ENCODE measurements around the gene CACNG4. TPM values are rescaled to one million over a fixed set of nuclear protein-coding genes. Genes with fewer than 3 reads are reported as not detected.

CACNG4 gene
- polyA plus RNA-seq, 1 donor from 2014 or later: 32.9 TPM

GRCh38 chr17:67007266-67007665 is 42.8 kb downstream of the CACNG4 start:
- no peaks in the 10 kb centered on the region for H4K20me1 ChIP-seq (ENCODE audit: insufficient read depth)
- no peak overlapping the region for H3K4me2 ChIP-seq (ENCODE audit: low read length)
- H3K36me3 ChIP-seq (ENCODE audit: insufficient read depth, low read length): peaks cover 4% of the 10 kb centered on the region
- no peak overlapping the region for H3K4me3 ChIP-seq (ENCODE audit: low read length)
- H3F3A ChIP-seq (ENCODE audit: insufficient read depth, low read length, poor library complexity, severe bottlenecking): no peaks in the 10 kb centered on the region
- no peaks in the 10 kb centered on the region for H3K79me2 ChIP-seq (replicated peaks; ENCODE audit: insufficient read depth, low read length)
- TF ChIP-seq SMC3 (conservative IDR thresholded peaks at IDR 0.05; ENCODE audit: poor library complexity): no peak
- no peak for TF ChIP-seq MXI1 (conservative IDR thresholded peaks at IDR 0.05; ENCODE audit: poor library complexity, severe bottlenecking)
- no peak for TF ChIP-seq EP300 (conservative IDR thresholded peaks at IDR 0.05; ENCODE audit: poor library complexity, severe bottlenecking)
- no peak for TF ChIP-seq RAD21 (conservative IDR thresholded peaks at IDR 0.05)
- no peak for TF ChIP-seq POLR2AphosphoS5 (IDR thresholded peaks at IDR 0.05)
- TF ChIP-seq TAF1 (IDR thresholded peaks at IDR 0.05; ENCODE audit: low read depth): no peak
- TF ChIP-seq REST (IDR thresholded peaks at IDR 0.05; ENCODE audit: borderline replicate concordance): no peak
- TF ChIP-seq CTCF (IDR thresholded peaks at IDR 0.05; ENCODE audit: poor library complexity, severe bottlenecking): no peak
- TF ChIP-seq EZH2 (IDR thresholded peaks at IDR 0.05; ENCODE audit: borderline replicate concordance, insufficient read depth, low read length, poor library complexity, severe bottlenecking): no peak
- H3K9me2 ChIP-seq (ENCODE audit: insufficient read depth, low read length): no peaks in the 10 kb centered on the region
- no peak overlapping the region for H2AFZ ChIP-seq (ENCODE audit: low read depth, low read length)
- no peaks in the 10 kb centered on the region for H3K27me3 ChIP-seq (ENCODE audit: insufficient read depth, low read depth, low read length)
- H3K9me3 ChIP-seq (ENCODE audit: low read length): no peaks in the 10 kb centered on the region
- H3K27ac ChIP-seq (ENCODE audit: low read length): no peak overlapping the region
- no peak overlapping the region for H3K9ac ChIP-seq (ENCODE audit: low read length)

GRCh38 chr17:67008101-67008500 is 43.6 kb downstream of the CACNG4 start:
- TF ChIP-seq POLR2AphosphoS5 (IDR thresholded peaks at IDR 0.05) (no peak), EZH2 (IDR thresholded peaks at IDR 0.05; ENCODE audit: borderline replicate concordance, insufficient read depth, low read length, poor library complexity, severe bottlenecking) (no peak)
- no peak overlapping the region for H2AFZ ChIP-seq (ENCODE audit: low read depth, low read length)
- no peak overlapping the region for H3K4me2 ChIP-seq (ENCODE audit: low read length)
- H3K79me2 ChIP-seq (replicated peaks; ENCODE audit: insufficient read depth, low read length): no peaks in the 10 kb centered on the region
- no peak overlapping the region for H3K27ac ChIP-seq (ENCODE audit: low read length)
- H3K9me3 ChIP-seq (ENCODE audit: low read length): no peaks in the 10 kb centered on the region
- H3F3A ChIP-seq (ENCODE audit: insufficient read depth, low read length, poor library complexity, severe bottlenecking): no peaks in the 10 kb centered on the region
- H3K4me3 ChIP-seq (ENCODE audit: low read length): no peak overlapping the region
- no peaks in the 10 kb centered on the region for H3K9me2 ChIP-seq (ENCODE audit: insufficient read depth, low read length)
- no peaks in the 10 kb centered on the region for H4K20me1 ChIP-seq (ENCODE audit: insufficient read depth)
- no peak overlapping the region for H3K9ac ChIP-seq (ENCODE audit: low read length)
- H3K27me3 ChIP-seq (ENCODE audit: insufficient read depth, low read depth, low read length): no peaks in the 10 kb centered on the region
- peaks cover 12% of the 10 kb centered on the region for H3K36me3 ChIP-seq (ENCODE audit: insufficient read depth, low read length)

All from neural cell (in vitro differentiated cells).